ENCODE data around the gene SKP1. TPM values are rescaled to one million over a fixed set of nuclear protein-coding genes. Genes with fewer than 3 reads are reported as not detected.

The SKP1 gene
- total RNA-seq, 1 donor from 2014 or later = 233 TPM

- no peaks in the 10 kb centered on the region for H3K36me3 ChIP-seq (ENCODE audit: control insufficient read depth, insufficient read depth, low read length)
- H3K4me3 ChIP-seq (ENCODE audit: low read depth, low read length) = no peak overlapping the region
- no peaks in the 10 kb centered on the region for H3K27me3 ChIP-seq (ENCODE audit: control insufficient read depth, insufficient read depth, low read length)
- no peak for TF ChIP-seq CTCF (IDR thresholded peaks at IDR 0.05; ENCODE audit: insufficient read depth, low read length, poor library complexity, severe bottlenecking)
- DNase-seq (ENCODE audit: low read depth) = no peak
Observed at GRCh38 chr5:134129411-134130238, 47.1 kb downstream of the SKP1 start.

GRCh38 chr5:134128648-134128995, 48.1 kb downstream of the SKP1 start:
- H3K27me3 ChIP-seq (ENCODE audit: control insufficient read depth, insufficient read depth, low read length) = no peaks in the 10 kb centered on the region

GRCh38 chr5:134127988-134128647, 48.6 kb downstream of the SKP1 start:
- no peak overlapping the region for H3K4me3 ChIP-seq (ENCODE audit: low read depth, low read length)
- no peak for TF ChIP-seq CTCF (IDR thresholded peaks at IDR 0.05; ENCODE audit: insufficient read depth, low read length, poor library complexity, severe bottlenecking)
- no peak for DNase-seq (ENCODE audit: low read depth)

More at GRCh38 chr5:134128648-134128995, 48.1 kb downstream of the SKP1 start:
- Histone ChIP-seq H3K36me3 (ENCODE audit: control insufficient read depth, insufficient read depth, low read length) (no peaks in the 10 kb centered on the region), H3K4me3 (ENCODE audit: low read depth, low read length) (no peak overlapping the region)
- DNase-seq (ENCODE audit: low read depth) = no peak
- no peak for TF ChIP-seq CTCF (IDR thresholded peaks at IDR 0.05; ENCODE audit: insufficient read depth, low read length, poor library complexity, severe bottlenecking)

GRCh38 chr5:134127376-134127861, 49.3 kb downstream of the SKP1 start:
- DNase-seq (ENCODE audit: low read depth) = no peak
- TF ChIP-seq CTCF (IDR thresholded peaks at IDR 0.05; ENCODE audit: insufficient read depth, low read length, poor library complexity, severe bottlenecking) = no peak
- Histone ChIP-seq H3K27me3 (ENCODE audit: control insufficient read depth, insufficient read depth, low read length) (no peaks in the 10 kb centered on the region), H3K36me3 (ENCODE audit: control insufficient read depth, insufficient read depth, low read length) (no peaks in the 10 kb centered on the region), H3K4me3 (ENCODE audit: low read depth, low read length) (no peak overlapping the region)

More at GRCh38 chr5:134127988-134128647, 48.6 kb downstream of the SKP1 start:
- Histone ChIP-seq H3K36me3 (ENCODE audit: control insufficient read depth, insufficient read depth, low read length) (no peaks in the 10 kb centered on the region), H3K27me3 (ENCODE audit: control insufficient read depth, insufficient read depth, low read length) (no peaks in the 10 kb centered on the region)

- TF ChIP-seq CTCF (IDR thresholded peaks at IDR 0.05; ENCODE audit: insufficient read depth, low read length, poor library complexity, severe bottlenecking) = no peak
- no peak overlapping the region for H3K4me3 ChIP-seq (ENCODE audit: low read depth, low read length)
- no peak for DNase-seq (ENCODE audit: low read depth)
- no peaks in the 10 kb centered on the region for H3K27me3 ChIP-seq (ENCODE audit: control insufficient read depth, insufficient read depth, low read length)
- no peaks in the 10 kb centered on the region for H3K36me3 ChIP-seq (ENCODE audit: control insufficient read depth, insufficient read depth, low read length)
Observed at GRCh38 chr5:134125039-134126015, 51.4 kb downstream of the SKP1 start.
